HepG2 (cell line): ENCODE data around the gene EEPD1. TPM values are rescaled to one million over a fixed set of nuclear protein-coding genes. Genes with fewer than 3 reads are reported as not detected.
"Not testable (repeated sequence)": the region's sequence is repeated elsewhere in the genome, so short reads cannot be mapped to it uniquely, and the experiment has no call there.

Source experiments
- ATAC-seq: fragments of 200-7000 bp; cut with Tn5 transposase; 3 replicates; pipeline ENCODE4 v1.9.1; 2020; ENCODE audit warnings: mild to moderate bottlenecking, moderate library complexity
- BruUV-seq: library from RNA; stranded (reverse); fragments of 400-500 nt; replicated peaks from 2 replicates; lab custom pipeline; 2021; lab: Mats Ljungman, UMichigan
- CTCF ChIA-PET: fragments of 300-600 bp; formaldehyde crosslinking; extraction: SDS; loops from one replicate; lab custom pipeline; 2021; ENCODE audit warnings: low total read pairs, inconsistent platforms, low intra/inter-chr PET ratio; lab: Yijun Ruan, JAX
- POLR2A ChIA-PET: fragments of 350-600 bp; sonication (Branson Sonifier 250); formaldehyde crosslinking; loops from one replicate; lab custom pipeline; 2020; ENCODE audit warnings: antibody characterized with exemption, inconsistent platforms; lab: Yijun Ruan, JAX
- DNase-seq: peaks from one replicate; pipeline ENCODE4 v3.0.0-alpha.2; 2015; ENCODE audit warnings: low spot score
- FAIRE-seq: peaks from 3 replicates; lab custom pipeline; 2011; peaks lifted over from hg19 to GRCh38; lab: Jason Lieb, UNC
- H2AFZ ChIP-seq: one replicate; pipeline ENCODE4 v1.6.1; 2011; ENCODE audit warnings: low read length, inconsistent platforms
- H3K27ac ChIP-seq: fragments of 300-600 bp; 3 replicates; pipeline ENCODE4 v1.8.0; 2011; ENCODE audit warnings: mixed run types, mild to moderate bottlenecking, mixed read lengths, low read length, inconsistent platforms; ENCODE audit not compliant: insufficient read depth; ENCODE audit errors: extremely low read length
- H3K27me3 ChIP-seq, 2 experiments: fragments of 200-600 bp in 1 of 2; 2 replicates in 1 of 2; 3 replicates in 1 of 2; pipeline versions ENCODE4 v1.6.0 to v1.8.0; 2011; ENCODE audit warnings: low read length in 2 of 2, mild to moderate bottlenecking in 2 of 2, moderate library complexity in 2 of 2, inconsistent platforms in 1 of 2; ENCODE audit not compliant: insufficient read depth in 2 of 2, control insufficient read depth in 1 of 2
- H3K36me3 ChIP-seq, 2 experiments: fragments of 200-600 bp in 1 of 2; replicated peaks in 1 of 2; 2 replicates in 1 of 2; 3 replicates in 1 of 2; pipeline versions ENCODE4 v1.5.1 to v1.8.0; 2011; ENCODE audit warnings: low read length in 2 of 2, inconsistent platforms in 1 of 2; ENCODE audit not compliant: insufficient read depth in 2 of 2, control insufficient read depth in 1 of 2
- H3K4me1 ChIP-seq: 2 replicates; pipeline ENCODE4 v1.5.1; 2012; ENCODE audit warnings: low read length, inconsistent platforms; ENCODE audit not compliant: insufficient read depth
- H3K4me2 ChIP-seq: 2 replicates; pipeline ENCODE4 v1.6.0; 2011; ENCODE audit warnings: low read depth, low read length, inconsistent platforms
- H3K4me3 ChIP-seq, 3 experiments: fragments of 200-600 bp in 1 of 3; sonication (generic), shearing (Covaris generic) in 1 of 3; replicated peaks in 1 of 3; 2 replicates each; pipeline ENCODE4 v1.5.1; 2011 to 2016; ENCODE audit warnings: low read length in 3 of 3, inconsistent platforms in 2 of 3, low read depth in 2 of 3, mild to moderate bottlenecking in 2 of 3, control low read depth in 1 of 3, mixed read lengths in 1 of 3; ENCODE audit not compliant: insufficient read depth in 1 of 3
- H3K79me2 ChIP-seq: one replicate; pipeline ENCODE4 v1.6.1; 2011; ENCODE audit warnings: low read length, inconsistent platforms; ENCODE audit not compliant: insufficient read depth
- H3K9ac ChIP-seq: 2 replicates; pipeline ENCODE4 v1.6.0; 2011; ENCODE audit warnings: mild to moderate bottlenecking, low read depth, low read length, inconsistent platforms; ENCODE audit not compliant: insufficient read depth
- H3K9me3 ChIP-seq: 2 replicates; pipeline ENCODE4 v1.5.1; 2012; ENCODE audit warnings: mild to moderate bottlenecking, low read length
- H4K20me1 ChIP-seq: 2 replicates; pipeline ENCODE4 v1.6.0; 2011; ENCODE audit warnings: inconsistent platforms, mild to moderate bottlenecking, low read length, moderate library complexity; ENCODE audit not compliant: insufficient read depth
- HHEX ChIP-seq: IDR thresholded peaks from 2 replicates; pipeline ENCODE4 v1.6.1; 2016; ENCODE audit warnings: control low read depth
- MIER3 ChIP-seq: IDR thresholded peaks from 2 replicates; pipeline ENCODE4 v1.6.1; 2016; ENCODE audit warnings: missing compliant biosample characterization, borderline replicate concordance
- TCF7L2 ChIP-seq: IDR thresholded peaks from 2 replicates; pipeline ENCODE4 v1.6.1; 2011; ENCODE audit warnings: mild to moderate bottlenecking, low read depth, low read length, moderate library complexity
- ZFP36L2 ChIP-seq: sonication (generic); formaldehyde crosslinking; IDR thresholded peaks from 2 replicates; pipeline ENCODE4 v1.4.0; 2020; ENCODE audit warnings: missing genetic modification reagents
- ZNF296 ChIP-seq: sonication (generic); formaldehyde crosslinking; conservative IDR thresholded peaks from 2 replicates; pipeline ENCODE4 v1.5.0; 2020; ENCODE audit warnings: mild to moderate bottlenecking, missing genetic modification reagents
- ZSCAN25 ChIP-seq: sonication (generic); formaldehyde crosslinking; IDR thresholded peaks from 2 replicates; pipeline ENCODE4 v1.8.0; 2022; ENCODE audit warnings: mild to moderate bottlenecking, missing genetic modification reagents
- WGBS: methylation state at CpG from one replicate; pipeline ENCODE4 v1.1.6; 2017; ENCODE audit warnings: low lambda C conversion rate; 5-methylcytosine and 5-hydroxymethylcytosine counted together
- in situ Hi-C: cut with HindIII; loops from 2 replicates; pipeline ENCODE4 v1.10.0; 2017; ENCODE audit warnings: low pct_unique_long_range_greater_than_20kb; ENCODE audit not compliant: extremely low pct_ligation_motif_present
- intact Hi-C: fragments of 100-400 bp; cut with micrococcal nuclease; formaldehyde crosslinking; loops from one replicate; pipeline ENCODE4 v1.10.0; 2022; ENCODE audit not compliant: unreplicated experiment
- polyA plus RNA-seq, 8 experiments: library from polyadenylated mRNA; depleted of rRNA in 3 of 8; stranded (reverse) in 7 of 8; unstranded in 1 of 8; fragments of >200 nt; fragmentation: Illumina TruSeq in 4 of 8; extraction: Trizol in 4 of 8; gene quantifications; 2 replicates each; pipeline versions ENCODE4 v1.2.1 to v1.2.3, GENCODE V29; 2011 to 2016; ENCODE audit warnings: low read depth in 4 of 8, missing spikeins in 1 of 8, mixed read lengths in 1 of 8; ENCODE audit not compliant: insufficient read depth in 1 of 8
- total RNA-seq, 5 experiments: library from RNA; depleted of rRNA; stranded (reverse); fragments of >200 nt; fragmentation: Illumina TruSeq; extraction: Trizol; gene quantifications; 2 replicates each; pipeline ENCODE4 v1.2.3, GENCODE V29; 2016; ENCODE audit warnings: low read depth in 1 of 5

Gene EEPD1
- total and polyA plus RNA-seq, 2 of the 13 experiments (the other 11 are each of a cell fraction or from before 2014, with no cell fraction given), result 10.1 to 16.4 TPM

DNA sequence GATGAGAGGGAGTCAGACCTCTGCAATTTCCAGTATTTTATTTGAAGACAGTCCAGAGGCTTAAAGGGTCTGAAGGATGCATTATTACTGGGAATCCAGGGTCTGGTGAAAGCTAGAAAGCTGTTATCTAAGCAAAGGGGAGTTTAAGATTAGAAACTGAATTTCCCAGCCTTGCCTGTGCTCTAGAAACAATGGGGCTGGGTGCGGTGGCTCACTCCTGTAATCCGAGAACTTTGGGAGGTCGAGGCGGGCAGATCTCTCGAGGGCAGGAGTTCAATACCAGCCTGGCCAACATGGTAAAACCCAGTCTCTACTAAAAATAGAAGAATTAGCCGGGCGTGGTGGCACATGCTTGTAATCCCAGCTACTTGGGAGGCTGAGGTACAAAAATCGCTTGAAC lies 165.1 kb downstream of the EEPD1 start:
- WGBS, result 25% methylated on average over 8 of the region's 8 CpGs
- in situ Hi-C loops, result loop anchor here (5.0 to 25.0 kb wide), 2 partner anchors 331 to 606 kb away; no protein-coding TSS in a partner anchor
- peaks cover 30% of the 10 kb centered on the region for H3K4me1 ChIP-seq
- no peak overlapping the region for H3K27ac ChIP-seq
- intact Hi-C loops, result loop anchor here (2.0 kb wide), 1 partner anchor 401 kb away; no protein-coding TSS in a partner anchor
- peaks cover 5 to 8% of the 10 kb centered on the region in 2 experiments; a peak in 1 of 5 replicates for H3K27me3 ChIP-seq
- no peak overlapping the region for H3K4me3 ChIP-seq
- no peaks in the 10 kb centered on the region for H3K79me2 ChIP-seq
- no peaks in the 10 kb centered on the region for H3K36me3 ChIP-seq
- no TSS peak for BruUV-seq
- TF ChIP-seq ZSCAN25 (CRISPR knock-in tag) (no peak), HHEX (CRISPR knock-in tag) (no peak), MIER3 (CRISPR knock-in tag) (no peak), TCF7L2 (no peak), ZNF296 (CRISPR knock-in tag) (no peak), ZFP36L2 (CRISPR knock-in tag) (no peak)
- DNase-seq, result no peak
- H3K4me2 ChIP-seq, result no peak overlapping the region
- no peaks in the 10 kb centered on the region for H4K20me1 ChIP-seq
- FAIRE-seq, result no peak
- ChIA-PET CTCF (interaction anchor here (2.9 kb wide), 1 partner anchor 333 kb away, joined by 24 read pairs; no protein-coding TSS in a partner anchor), POLR2A (no interaction called here)
- ATAC-seq, result no peak
- peaks cover 9% of the 10 kb centered on the region for H3K9me3 ChIP-seq
- H3K9ac ChIP-seq, result no peak overlapping the region
- H2AFZ ChIP-seq, result no peak overlapping the region

DNA sequence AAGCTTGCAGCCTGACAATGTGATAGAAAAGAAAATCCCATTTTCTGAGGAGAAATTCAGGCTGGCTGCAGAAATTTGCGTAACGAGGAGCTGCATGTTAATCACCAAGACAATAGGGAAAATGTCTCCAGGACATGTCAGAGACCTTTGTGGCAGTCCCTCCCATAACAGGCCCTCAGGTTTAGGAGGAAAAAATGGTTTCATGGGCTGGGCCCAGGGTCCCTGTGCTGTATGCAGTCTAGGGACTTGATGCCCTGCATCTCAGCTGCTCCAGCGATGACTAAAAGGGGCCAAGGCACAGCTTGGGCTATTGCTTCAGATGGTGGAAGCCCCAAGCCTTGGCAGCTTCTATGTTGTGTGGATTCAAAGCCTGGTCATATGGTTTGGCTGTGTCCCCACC lies 168.2 kb downstream of the EEPD1 start:
- H3K4me3 ChIP-seq, H4K20me1 ChIP-seq, ATAC-seq, DNase-seq, H3K4me2 ChIP-seq, POLR2A ChIA-PET, H3K27ac ChIP-seq, H3K79me2 ChIP-seq, H3K36me3 ChIP-seq, BruUV-seq, FAIRE-seq, H3K9ac ChIP-seq, intact Hi-C loops, H3K9me3 ChIP-seq, H3K27me3 ChIP-seq, H2AFZ ChIP-seq, CTCF ChIA-PET: not testable (repeated sequence)
- in situ Hi-C loops, result loop anchor here (25.0 kb wide), 1 partner anchor 609 kb away; no protein-coding TSS in a partner anchor
- H3K4me1 ChIP-seq, result peaks cover 14% of the 10 kb centered on the region
- WGBS, result 18% methylated on average over 2 of the region's 3 CpGs
